NCI-H146 treated with DMSO at 0.1 percent for 48 hours (cell line): ENCODE data around the gene CCDC183.

Experiments used
- DNase-seq: peaks from one replicate; lab custom pipeline; 2025; ENCODE audit not compliant: unreplicated experiment; lab: John Stamatoyannopoulos, UW

CCDC183 gene

GRCh38 chr9:136847826-136848392 lies 51.8 kb downstream of the CCDC183 start:
- DNase-seq, result peak; percentile 47

- DNase-seq, result no peak
These were observed 52.4 kb downstream of the CCDC183 start for GRCh38 chr9:136848393-136849037.

GRCh38 chr9:136849038-136849959 lies 53.2 kb downstream of the CCDC183 start, which contains the start of gene PHPT1:
TSS of gene PHPT1 (plus strand) at chr9:136849409. CDS start at chr9:136849431, 22 bp downstream.
- peak; percentile 92 for DNase-seq

GRCh38 chr9:136849960-136850865 lies 54.1 kb downstream of the CCDC183 start:
- DNase-seq, result no peak

- DNase-seq, result no peak
These were observed 55.0 kb downstream of the CCDC183 start for GRCh38 chr9:136850866-136851775.

- DNase-seq, result no peak
These were observed 56.0 kb downstream of the CCDC183 start, which contains the start of gene MAMDC4 for GRCh38 chr9:136851941-136852663. TSS of gene MAMDC4 (plus strand) at chr9:136852346. CDS start at chr9:136852417, 71 bp downstream.

- DNase-seq, result no peak
These were observed 56.8 kb downstream of the CCDC183 start for GRCh38 chr9:136852664-136853595.

- no peak for DNase-seq
These were observed 57.5 kb downstream of the CCDC183 start for GRCh38 chr9:136853596-136854112.

GRCh38 chr9:136854113-136854841 lies 58.1 kb downstream of the CCDC183 start:
- DNase-seq, result no peak

- no peak for DNase-seq
These were observed 58.8 kb downstream of the CCDC183 start for GRCh38 chr9:136854842-136855460.

GRCh38 chr9:136855461-136856078 lies 59.4 kb downstream of the CCDC183 start:
- no peak for DNase-seq

GRCh38 chr9:136856079-136856476 lies 59.9 kb downstream of the CCDC183 start:
- no peak for DNase-seq

- DNase-seq, result no peak
These were observed 60.5 kb downstream of the CCDC183 start for GRCh38 chr9:136856541-136857141.

- DNase-seq, result no peak
These were observed 61.0 kb downstream of the CCDC183 start for GRCh38 chr9:136857166-136857565.
